ENCODE data around the gene BABAM1.

The BABAM1 gene

DNA sequence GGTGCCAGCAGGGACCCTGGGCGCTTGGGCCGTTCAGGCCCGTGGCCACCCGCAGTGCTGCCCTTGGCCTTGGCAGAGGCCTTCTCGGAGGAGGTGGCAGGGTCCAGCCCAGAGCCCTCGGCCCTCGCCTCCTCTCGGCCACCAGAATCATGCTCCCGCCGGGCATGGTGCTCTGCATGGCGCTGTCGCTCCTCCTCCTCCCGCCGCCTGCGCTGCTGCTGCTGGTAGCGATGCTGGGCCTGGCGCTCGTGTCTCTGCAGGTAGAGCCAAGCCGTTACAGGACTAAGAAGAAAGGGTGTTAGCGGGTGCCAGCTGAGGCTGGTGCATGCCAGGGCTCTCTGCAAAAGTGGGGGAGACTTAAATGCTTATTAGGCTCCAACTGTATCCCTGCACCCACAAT lies 57.9 kb downstream of the BABAM1 start:
- no peak for DNase-seq

DNA sequence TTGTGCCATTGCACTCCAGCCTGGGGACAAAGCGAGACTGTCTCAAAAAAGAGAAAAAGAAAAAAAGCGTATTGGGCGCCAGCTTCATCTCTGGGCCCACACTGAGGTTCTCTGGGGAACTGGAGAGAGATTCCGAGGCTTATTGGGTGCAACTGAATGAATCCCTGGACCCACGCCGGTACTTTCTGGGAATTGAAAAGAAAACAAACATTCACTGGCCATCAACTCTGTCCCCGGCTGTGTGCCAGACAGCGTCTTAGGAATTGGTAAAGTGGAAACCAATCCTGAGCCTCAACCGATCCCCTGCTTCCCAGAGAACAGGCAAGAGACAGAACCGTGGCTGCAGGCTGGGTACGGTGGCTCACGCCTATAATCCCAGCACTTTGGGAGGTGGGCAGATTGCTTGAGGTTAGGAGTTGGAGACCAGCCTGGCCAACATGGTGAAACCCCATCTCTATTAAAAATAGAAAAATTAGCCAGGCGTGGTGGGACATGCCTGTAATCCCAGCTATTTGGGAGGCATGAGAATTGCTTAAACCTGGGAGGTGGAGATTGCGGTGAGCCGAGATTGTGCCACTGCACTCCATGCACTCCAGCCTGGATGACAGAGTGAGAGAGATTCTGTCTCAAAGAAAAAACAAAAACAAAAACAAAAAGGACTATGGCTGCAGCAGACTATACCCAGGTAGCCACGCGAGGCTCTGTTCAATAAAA lies 58.8 kb downstream of the BABAM1 start:
- no peak for DNase-seq

DNA sequence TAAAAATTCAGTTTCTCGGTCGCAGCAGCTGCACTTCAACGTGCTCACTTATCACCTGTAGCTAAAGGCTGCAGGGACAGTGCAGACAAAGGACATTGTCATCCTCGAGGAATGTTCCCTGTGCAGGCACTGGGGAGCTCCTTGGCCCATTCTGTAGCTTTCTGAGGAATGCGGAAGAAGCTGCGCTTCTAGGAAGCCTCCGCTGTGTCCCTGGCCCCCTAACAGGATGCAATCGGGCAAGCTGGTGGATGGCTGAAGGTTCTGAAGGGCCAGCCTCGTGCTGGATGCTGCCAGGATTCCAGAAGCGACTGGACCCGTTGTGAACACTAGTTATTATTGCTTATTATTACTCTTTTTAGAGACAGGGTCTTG lies 59.3 kb downstream of the BABAM1 start:
- no peak for DNase-seq

DNA sequence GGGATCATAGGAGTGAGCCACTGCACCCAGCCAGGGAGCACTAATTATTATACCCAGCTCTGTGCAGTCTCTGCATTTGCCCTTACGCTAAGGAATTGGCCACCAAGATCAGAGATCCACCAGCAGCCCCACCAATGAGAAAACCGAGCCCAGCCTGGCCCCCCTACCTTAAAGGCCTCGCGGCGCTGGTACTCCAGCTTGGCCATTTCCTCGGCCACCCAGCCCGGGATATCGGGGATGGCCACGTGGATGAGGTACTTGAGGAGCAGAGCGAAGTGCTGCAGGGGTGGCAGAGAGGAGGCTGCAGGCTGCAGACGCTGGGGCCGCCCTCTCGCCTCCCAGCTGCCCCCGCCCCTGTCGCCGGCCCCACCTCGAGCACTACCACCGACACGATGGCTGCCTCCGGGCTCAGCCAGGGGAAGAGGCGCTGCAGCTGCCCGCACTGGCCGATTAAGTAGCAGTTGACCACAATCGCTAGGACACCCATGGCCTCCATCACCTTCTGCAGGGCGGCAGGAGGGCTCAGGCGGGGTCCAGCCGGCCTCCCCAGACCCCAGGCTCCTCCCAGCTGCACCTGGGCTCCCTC lies 59.9 kb downstream of the BABAM1 start:
- DNase-seq: no peak

DNA sequence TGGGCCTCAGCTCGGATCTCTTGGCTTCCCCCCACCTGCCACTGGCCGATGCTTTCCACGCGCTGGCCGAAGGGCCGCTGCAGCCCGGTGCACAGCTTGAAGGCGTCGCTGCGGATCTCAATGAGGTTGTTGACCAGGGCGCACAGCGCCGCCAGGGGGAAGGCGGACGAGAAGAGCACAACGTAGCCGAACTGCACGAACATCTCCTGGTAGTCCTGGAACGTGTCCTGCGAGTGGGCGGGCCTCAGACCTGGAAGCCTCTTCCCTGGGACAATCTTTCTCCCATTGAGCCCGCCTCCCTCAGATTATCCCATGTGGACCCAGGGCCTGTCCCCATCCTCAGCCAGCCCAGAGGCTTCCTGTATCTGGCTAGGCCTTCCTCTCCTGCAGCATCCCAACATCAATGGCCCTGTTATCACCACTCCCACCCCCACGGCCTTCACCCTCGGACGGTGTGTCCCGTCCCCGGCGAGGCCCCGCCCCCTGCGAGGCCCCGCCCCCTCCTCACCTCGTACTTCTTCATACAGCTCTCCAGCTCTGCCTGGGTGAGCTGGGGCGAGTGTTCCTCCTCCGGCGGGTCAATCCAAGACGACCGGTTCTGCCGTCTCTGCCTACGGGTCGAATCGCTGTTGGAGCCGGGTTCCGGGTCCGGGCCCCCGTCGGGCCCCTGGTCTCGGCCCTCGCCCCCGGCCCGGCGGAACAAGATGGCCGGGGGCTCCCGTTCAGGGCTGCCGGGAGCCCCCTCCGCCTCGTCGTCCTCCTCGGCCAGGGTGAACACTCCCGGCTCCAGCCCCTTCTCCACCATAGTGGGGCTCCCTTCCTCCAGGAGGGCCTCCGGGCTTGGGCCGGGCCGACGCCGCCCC lies 60.6 kb downstream of the BABAM1 start:
- no peak for DNase-seq
